ENCODE measurements around the gene STIL.

The STIL gene

GRCh38 chr1:47231301-47232186 lies 82.4 kb downstream of the STIL start:
- Histone ChIP-seq H3K4me1 (ENCODE audit: control insufficient read depth, insufficient read depth, low read length) (peaks cover 17% of the 10 kb centered on the region), H3K4me3 (ENCODE audit: low read length) (no peak overlapping the region), H3K27me3 (ENCODE audit: control insufficient read depth, insufficient read depth, low read length) (peaks cover 92% of the 10 kb centered on the region), H3K36me3 (ENCODE audit: control insufficient read depth, insufficient read depth, low read length) (no peaks in the 10 kb centered on the region), H3K9ac (ENCODE audit: low read length) (peak overlapping the region; percentile 18), H3K9me3 (ENCODE audit: control insufficient read depth, low read length) (no peaks in the 10 kb centered on the region)

DNA sequence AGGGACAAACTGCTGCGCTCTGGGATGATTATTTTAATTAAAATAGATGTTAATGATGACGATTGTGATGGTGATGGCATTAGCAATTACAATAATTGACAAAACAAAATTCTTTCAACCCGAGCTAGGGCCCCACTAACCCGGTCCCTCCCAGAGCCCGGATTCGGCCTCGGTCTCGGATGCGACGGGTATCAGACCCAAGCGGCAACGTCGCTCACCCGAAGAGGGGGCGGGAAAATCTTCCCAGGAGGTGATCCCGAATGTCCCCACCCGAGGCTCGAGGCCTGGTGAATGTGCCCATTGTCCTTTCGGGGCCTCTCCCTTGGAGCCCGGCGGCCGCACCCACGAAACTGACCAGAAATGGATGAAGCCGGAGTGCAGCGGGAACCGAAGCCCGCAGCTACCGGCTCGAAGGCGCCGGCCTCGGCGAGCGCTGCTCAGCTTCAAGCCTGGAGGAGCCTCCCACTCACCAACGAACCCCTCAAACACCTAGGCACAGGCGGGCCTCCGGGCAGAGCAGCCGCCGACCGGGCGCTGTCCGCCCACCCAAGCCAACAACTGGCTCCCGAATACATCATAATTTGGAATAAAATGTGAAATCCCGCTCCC lies 83.2 kb downstream of the STIL start:
- H3K27me3 ChIP-seq (ENCODE audit: control insufficient read depth, insufficient read depth, low read length), result peaks cover 98% of the 10 kb centered on the region
- H3K9me3 ChIP-seq (ENCODE audit: control insufficient read depth, low read length), result no peaks in the 10 kb centered on the region
- no peak overlapping the region for H3K9ac ChIP-seq (ENCODE audit: low read length)
- H3K4me1 ChIP-seq (ENCODE audit: control insufficient read depth, insufficient read depth, low read length), result peaks cover 17% of the 10 kb centered on the region
- H3K36me3 ChIP-seq (ENCODE audit: control insufficient read depth, insufficient read depth, low read length), result no peaks in the 10 kb centered on the region
- H3K4me3 ChIP-seq (ENCODE audit: low read length), result no peak overlapping the region

DNA sequence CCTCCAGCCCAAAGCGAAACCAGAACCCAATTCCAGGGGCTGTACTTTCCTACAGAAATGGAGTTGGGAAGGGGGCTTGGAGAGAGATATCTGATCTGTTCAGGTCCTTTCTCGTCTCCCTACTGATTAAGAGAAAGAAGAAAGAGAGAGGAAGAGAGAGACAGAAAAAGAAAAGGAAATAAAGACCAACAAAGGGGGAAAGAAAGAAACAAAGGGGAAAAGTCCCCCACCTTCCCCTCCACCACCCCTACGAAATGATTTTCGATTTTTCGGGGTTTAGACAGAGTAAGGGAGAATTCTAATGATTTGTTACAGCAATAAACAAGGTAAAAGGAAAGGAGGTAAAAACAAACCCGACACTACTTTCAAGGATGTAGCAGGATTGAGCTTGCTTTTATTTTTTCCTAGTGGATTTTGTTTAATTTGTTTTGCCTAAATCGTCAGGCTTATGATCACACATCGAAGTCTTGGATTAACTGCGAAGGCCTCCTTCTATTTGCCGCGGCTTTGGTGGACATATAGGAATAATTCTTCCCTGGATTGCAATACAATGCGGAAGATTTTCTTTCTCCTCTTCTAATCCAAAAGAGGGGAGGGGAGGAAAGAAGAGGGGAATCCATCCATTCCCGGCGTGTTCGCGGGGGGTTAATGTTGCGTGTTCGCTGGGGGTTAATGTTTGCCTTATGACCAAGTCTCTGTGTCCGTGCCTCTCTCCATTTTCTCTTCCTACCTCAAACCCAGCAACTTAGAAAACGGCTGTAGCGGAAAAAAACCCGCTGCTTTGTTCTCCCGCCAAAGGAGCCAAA lies 83.9 kb downstream of the STIL start:
- peaks cover 97% of the 10 kb centered on the region for H3K27me3 ChIP-seq (ENCODE audit: control insufficient read depth, insufficient read depth, low read length)
- H3K4me3 ChIP-seq (ENCODE audit: low read length), result no peak overlapping the region
- H3K9ac ChIP-seq (ENCODE audit: low read length), result no peak overlapping the region
- peaks cover 17% of the 10 kb centered on the region for H3K4me1 ChIP-seq (ENCODE audit: control insufficient read depth, insufficient read depth, low read length)
- no peaks in the 10 kb centered on the region for H3K36me3 ChIP-seq (ENCODE audit: control insufficient read depth, insufficient read depth, low read length)
- H3K9me3 ChIP-seq (ENCODE audit: control insufficient read depth, low read length), result no peaks in the 10 kb centered on the region

GRCh38 chr1:47229031-47229885 lies 84.7 kb downstream of the STIL start:
- H3K4me3 ChIP-seq (ENCODE audit: low read length), result no peak overlapping the region
- peaks cover 98% of the 10 kb centered on the region for H3K27me3 ChIP-seq (ENCODE audit: control insufficient read depth, insufficient read depth, low read length)
- H3K36me3 ChIP-seq (ENCODE audit: control insufficient read depth, insufficient read depth, low read length), result no peaks in the 10 kb centered on the region
- H3K9me3 ChIP-seq (ENCODE audit: control insufficient read depth, low read length), result no peaks in the 10 kb centered on the region
- H3K4me1 ChIP-seq (ENCODE audit: control insufficient read depth, insufficient read depth, low read length), result peaks cover 17% of the 10 kb centered on the region
- no peak overlapping the region for H3K9ac ChIP-seq (ENCODE audit: low read length)

- no peaks in the 10 kb centered on the region for H3K36me3 ChIP-seq (ENCODE audit: control insufficient read depth, insufficient read depth, low read length)
- no peaks in the 10 kb centered on the region for H3K9me3 ChIP-seq (ENCODE audit: control insufficient read depth, low read length)
- H3K9ac ChIP-seq (ENCODE audit: low read length), result no peak overlapping the region
- H3K4me3 ChIP-seq (ENCODE audit: low read length), result no peak overlapping the region
- H3K4me1 ChIP-seq (ENCODE audit: control insufficient read depth, insufficient read depth, low read length), result peaks cover 17% of the 10 kb centered on the region
- peaks cover 98% of the 10 kb centered on the region for H3K27me3 ChIP-seq (ENCODE audit: control insufficient read depth, insufficient read depth, low read length)
Measured at GRCh38 chr1:47228644-47229030, 85.3 kb downstream of the STIL start.

DNA sequence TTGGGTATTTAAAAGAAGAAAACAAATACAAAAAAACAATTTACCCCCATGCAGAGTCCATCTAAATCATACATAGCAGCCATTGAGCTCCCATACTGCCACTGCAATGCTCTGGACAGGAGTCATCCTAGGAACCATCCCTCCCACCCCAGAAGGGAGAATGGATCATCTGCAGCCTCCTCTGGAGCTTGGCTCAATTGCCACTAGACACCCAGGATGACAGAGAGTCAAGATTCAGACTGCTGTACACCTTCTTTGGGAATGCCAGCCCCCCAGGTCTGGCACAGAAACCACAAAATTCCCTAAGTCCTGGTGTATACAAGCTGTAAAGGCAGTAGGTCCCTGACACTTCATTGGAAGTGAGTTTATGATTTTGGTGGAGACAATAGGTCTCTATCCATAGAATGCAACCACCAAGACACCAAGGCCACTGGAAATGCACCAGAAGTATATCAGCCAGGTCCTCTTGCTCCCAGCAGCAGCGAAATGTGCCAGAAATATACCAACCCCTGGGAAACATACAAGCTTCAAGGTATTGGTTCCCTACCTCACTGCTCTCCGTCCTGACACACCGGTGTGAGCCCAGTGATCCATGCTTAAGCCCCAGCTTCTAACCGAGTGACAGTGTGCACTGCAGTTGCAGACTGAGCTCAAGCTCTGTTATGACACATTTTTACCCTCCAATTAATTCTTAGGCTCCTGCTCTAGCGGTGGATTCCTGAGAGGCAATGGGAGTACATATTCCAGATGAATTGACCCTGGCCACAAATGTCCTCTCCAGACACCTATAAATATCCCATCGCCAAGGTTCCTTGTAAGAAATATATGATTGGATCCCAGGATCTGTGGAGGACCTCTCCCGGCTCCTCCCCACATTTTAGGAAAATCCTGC lies 86.4 kb downstream of the STIL start:
- H3K9ac ChIP-seq (ENCODE audit: low read length), result no peak overlapping the region
- H3K9me3 ChIP-seq (ENCODE audit: control insufficient read depth, low read length), result no peaks in the 10 kb centered on the region
- H3K36me3 ChIP-seq (ENCODE audit: control insufficient read depth, insufficient read depth, low read length), result no peaks in the 10 kb centered on the region
- peaks cover 98% of the 10 kb centered on the region for H3K27me3 ChIP-seq (ENCODE audit: control insufficient read depth, insufficient read depth, low read length)
- H3K4me1 ChIP-seq (ENCODE audit: control insufficient read depth, insufficient read depth, low read length), result peaks cover 17% of the 10 kb centered on the region
- no peak overlapping the region for H3K4me3 ChIP-seq (ENCODE audit: low read length)

DNA sequence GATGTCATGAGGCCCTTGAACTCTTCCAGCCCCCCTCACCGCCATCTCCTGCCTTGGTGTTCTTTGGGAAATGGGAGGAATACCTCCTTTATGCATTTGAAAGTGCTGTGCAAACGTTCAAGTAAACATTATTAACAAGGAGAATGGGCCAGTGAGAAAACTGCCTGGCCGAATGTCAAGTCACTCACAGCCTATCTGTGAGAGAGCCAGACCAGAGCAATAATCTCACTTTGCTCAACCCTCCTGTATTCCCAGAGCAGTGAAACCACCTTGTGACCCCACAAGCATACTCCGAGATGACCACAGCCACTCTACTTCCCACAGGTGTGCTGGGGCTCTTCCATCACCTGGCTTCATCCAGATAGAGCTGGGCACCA lies 87.1 kb downstream of the STIL start:
- Histone ChIP-seq H3K9ac (ENCODE audit: low read length) (no peak overlapping the region), H3K36me3 (ENCODE audit: control insufficient read depth, insufficient read depth, low read length) (no peaks in the 10 kb centered on the region), H3K9me3 (ENCODE audit: control insufficient read depth, low read length) (no peaks in the 10 kb centered on the region), H3K4me1 (ENCODE audit: control insufficient read depth, insufficient read depth, low read length) (peaks cover 17% of the 10 kb centered on the region), H3K27me3 (ENCODE audit: control insufficient read depth, insufficient read depth, low read length) (peaks cover 99% of the 10 kb centered on the region), H3K4me3 (ENCODE audit: low read length) (no peak overlapping the region)

- Histone ChIP-seq H3K27me3 (ENCODE audit: control insufficient read depth, insufficient read depth, low read length) (peaks cover 99% of the 10 kb centered on the region), H3K4me3 (ENCODE audit: low read length) (no peak overlapping the region)
Measured at GRCh38 chr1:47226121-47226838, 87.7 kb downstream of the STIL start.

GRCh38 chr1:47225430-47226100 lies 88.4 kb downstream of the STIL start:
- Histone ChIP-seq H3K27me3 (ENCODE audit: control insufficient read depth, insufficient read depth, low read length) (peaks cover 92% of the 10 kb centered on the region), H3K36me3 (ENCODE audit: control insufficient read depth, insufficient read depth, low read length) (no peaks in the 10 kb centered on the region)

More at GRCh38 chr1:47226121-47226838, 87.7 kb downstream of the STIL start:
- Histone ChIP-seq H3K9ac (ENCODE audit: low read length) (no peak overlapping the region), H3K36me3 (ENCODE audit: control insufficient read depth, insufficient read depth, low read length) (no peaks in the 10 kb centered on the region), H3K4me1 (ENCODE audit: control insufficient read depth, insufficient read depth, low read length) (peaks cover 11% of the 10 kb centered on the region), H3K9me3 (ENCODE audit: control insufficient read depth, low read length) (no peaks in the 10 kb centered on the region)

More at GRCh38 chr1:47225430-47226100, 88.4 kb downstream of the STIL start:
- H3K4me1 ChIP-seq (ENCODE audit: control insufficient read depth, insufficient read depth, low read length), result peaks cover 9% of the 10 kb centered on the region
- no peaks in the 10 kb centered on the region for H3K9me3 ChIP-seq (ENCODE audit: control insufficient read depth, low read length)
- no peak overlapping the region for H3K9ac ChIP-seq (ENCODE audit: low read length)
- no peak overlapping the region for H3K4me3 ChIP-seq (ENCODE audit: low read length)
